ES-I3 (cell line): ENCODE results near the gene PDIA5.
"Not testable (repeated sequence)": the region's sequence is repeated elsewhere in the genome, so short reads cannot be mapped to it uniquely, and the experiment has no call there.

Experiments
- H3K36me3 ChIP-seq: 2 replicates; pipeline ENCODE4 v1.6.1; 2013; ENCODE audit warnings: mild to moderate bottlenecking, low read length, control low read depth, moderate library complexity; ENCODE audit not compliant: insufficient read depth
- H3K4me1 ChIP-seq: 2 replicates; pipeline ENCODE4 v1.6.1; 2013; ENCODE audit warnings: mild to moderate bottlenecking, control low read depth, low read length; ENCODE audit not compliant: insufficient read depth
- H3K9ac ChIP-seq: 2 replicates; pipeline ENCODE4 v1.6.1; 2013; ENCODE audit warnings: low read depth, mild to moderate bottlenecking, low read length, moderate library complexity
- H3K9me3 ChIP-seq: 2 replicates; pipeline ENCODE4 v1.6.1; 2013; ENCODE audit warnings: mild to moderate bottlenecking, low read length, moderate library complexity; ENCODE audit not compliant: control insufficient read depth, insufficient read depth

The PDIA5 gene

DNA sequence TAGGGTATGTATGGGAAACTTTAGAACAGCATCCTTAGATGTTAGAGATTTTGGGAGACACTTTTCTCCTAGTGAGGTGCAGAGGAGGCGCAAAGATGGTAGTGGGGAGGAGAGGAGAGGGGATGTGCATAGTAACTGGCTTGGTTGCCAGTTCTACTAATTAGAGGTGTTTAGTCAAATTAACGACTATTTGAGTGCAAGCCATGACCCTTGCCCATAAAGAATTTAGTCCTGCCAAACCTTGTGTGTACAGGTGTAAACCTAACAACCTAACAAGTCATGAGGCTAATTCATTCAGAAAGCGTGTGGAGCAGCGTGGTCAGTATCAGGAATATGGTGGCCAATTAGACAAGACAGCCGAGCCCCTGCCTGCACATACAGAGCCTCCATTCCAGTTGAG lies 72.7 kb downstream of the PDIA5 start:
- Histone ChIP-seq H3K9ac (no peak overlapping the region), H3K4me1 (peaks cover 10% of the 10 kb centered on the region; the same call in 1 of the 2 replicates), H3K36me3 (peaks cover 6% of the 10 kb centered on the region; the same call in 1 of the 2 replicates), H3K9me3 (no peaks in the 10 kb centered on the region)

DNA sequence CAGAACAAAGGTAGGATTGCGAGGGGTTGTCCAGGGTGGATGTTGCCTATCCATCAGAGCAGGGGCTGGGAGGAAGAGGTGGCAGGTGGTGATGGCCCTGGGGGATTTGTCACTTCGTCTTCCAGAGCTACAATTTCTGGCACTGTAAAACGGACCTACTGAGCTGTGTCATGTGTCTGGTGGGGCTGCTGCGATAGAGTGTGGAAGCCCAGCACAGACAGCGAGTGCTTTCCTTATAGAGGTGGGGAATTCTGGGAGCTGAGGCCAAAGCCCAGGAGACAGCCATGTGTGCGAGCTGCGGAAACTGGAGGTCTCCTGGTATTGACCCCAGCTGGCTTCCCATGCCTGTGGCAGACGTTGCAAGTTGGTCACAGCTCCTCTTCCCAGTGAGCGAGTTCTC lies 73.7 kb downstream of the PDIA5 start:
- Histone ChIP-seq H3K4me1 (peaks cover 10% of the 10 kb centered on the region; the same call in 1 of the 2 replicates), H3K9me3 (no peaks in the 10 kb centered on the region), H3K36me3 (peaks cover 13% of the 10 kb centered on the region; the same call in 1 of the 2 replicates), H3K9ac (no peak overlapping the region)

DNA sequence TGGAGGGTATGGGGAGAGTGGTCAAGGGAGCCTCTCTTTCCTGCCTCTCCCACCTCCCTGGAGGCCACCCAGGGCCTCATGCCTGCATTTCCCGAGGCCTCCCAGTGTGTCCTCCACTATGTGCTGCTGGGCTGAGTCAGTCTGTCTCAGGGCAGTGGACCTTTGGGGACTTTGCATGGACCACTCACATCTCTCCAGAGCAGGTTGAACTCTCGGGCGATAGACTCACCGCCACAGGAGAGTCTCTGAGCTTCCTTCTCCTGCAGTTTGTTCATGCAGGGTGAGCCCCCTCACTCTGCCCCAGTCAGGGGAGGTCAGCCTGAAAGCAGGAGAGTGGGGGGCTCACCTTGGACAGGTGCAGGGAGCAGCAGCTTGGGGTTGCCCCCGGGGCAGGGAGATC lies 74.5 kb downstream of the PDIA5 start:
- H3K9ac ChIP-seq = no peak overlapping the region
- H3K36me3 ChIP-seq = peaks cover 15% of the 10 kb centered on the region; the same call in 1 of the 2 replicates
- peaks cover 10% of the 10 kb centered on the region; the same call in 1 of the 2 replicates for H3K4me1 ChIP-seq
- H3K9me3 ChIP-seq = no peaks in the 10 kb centered on the region

DNA sequence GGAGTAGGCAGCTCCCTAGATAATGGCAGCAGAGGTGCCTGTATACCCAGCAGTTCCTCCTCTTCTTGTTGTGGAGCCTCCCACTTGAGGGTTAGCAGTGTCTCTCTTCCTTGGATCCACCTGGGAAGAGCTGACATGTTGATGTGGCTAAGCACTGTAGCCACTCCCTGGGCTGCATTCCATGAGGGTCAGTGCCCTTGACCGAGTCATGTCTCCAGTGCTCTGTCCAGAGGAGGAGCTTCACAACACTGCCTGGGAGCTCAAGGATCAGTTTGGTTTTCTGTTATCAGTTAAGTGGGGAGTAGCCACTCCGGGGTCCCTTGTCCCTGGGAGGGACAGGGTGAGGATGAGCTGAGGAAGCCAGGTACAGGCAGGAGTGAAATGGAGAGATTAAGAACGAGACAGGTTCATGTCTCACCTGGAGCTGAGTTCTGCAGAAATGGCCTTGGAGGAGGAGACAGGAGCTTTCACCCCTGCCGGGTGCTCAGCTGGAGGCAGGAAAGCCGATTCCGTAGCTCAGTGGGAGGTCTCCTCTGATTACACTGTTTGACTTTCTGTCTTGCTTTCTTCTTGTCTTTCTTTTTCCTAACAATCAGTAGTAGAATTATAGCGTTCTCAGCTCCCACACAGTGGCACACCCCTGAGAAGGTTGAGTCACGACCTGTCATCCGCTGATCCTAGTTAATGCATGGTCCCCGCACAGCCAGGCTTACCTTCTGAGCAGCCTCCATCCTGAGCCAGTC lies 77.0 kb downstream of the PDIA5 start:
- peaks cover 13% of the 10 kb centered on the region; the same call in 1 of the 2 replicates for H3K36me3 ChIP-seq
- H3K9ac ChIP-seq = no peak overlapping the region
- H3K4me1 ChIP-seq = peaks cover 10% of the 10 kb centered on the region; the same call in 1 of the 2 replicates

DNA sequence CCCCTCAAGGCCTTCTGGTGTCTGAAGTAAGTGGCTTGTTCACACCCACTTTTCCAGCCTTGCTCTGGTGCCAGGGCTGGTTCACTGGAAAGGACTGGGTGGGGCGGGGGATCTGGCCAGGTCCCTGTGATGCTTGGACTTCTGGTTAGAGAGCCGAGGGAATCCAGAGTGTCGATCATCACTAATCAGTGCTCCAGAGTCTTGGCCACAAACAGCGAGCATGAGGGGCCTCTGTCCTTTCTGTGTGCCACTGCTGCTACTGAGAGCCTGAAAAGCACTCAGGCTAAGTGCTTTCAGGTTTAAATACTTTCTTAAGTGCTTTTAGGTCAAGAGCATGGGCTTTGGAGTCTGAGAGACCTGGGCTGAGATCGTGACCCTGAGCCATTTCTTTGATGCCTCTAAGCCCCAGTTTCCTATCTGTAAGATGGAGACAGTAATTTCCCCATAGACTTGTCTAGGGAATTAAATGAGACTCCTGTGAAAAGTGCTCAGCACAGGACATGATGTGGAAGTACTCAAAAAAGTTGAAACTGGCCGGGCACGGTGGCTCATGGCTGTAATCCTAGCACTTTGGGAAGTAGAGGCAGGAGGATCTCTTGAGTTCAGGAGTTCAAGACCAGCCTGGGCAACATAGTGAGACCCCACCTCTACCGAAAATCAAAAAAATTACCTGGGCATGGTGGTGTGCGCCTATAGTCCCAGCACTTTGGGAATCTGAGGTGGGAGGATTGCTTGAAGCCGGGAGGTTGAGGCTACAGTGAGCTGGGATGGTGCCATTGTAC lies 81.1 kb downstream of the PDIA5 start:
- Histone ChIP-seq H3K4me1 (peaks cover 10% of the 10 kb centered on the region; the same call in 1 of the 2 replicates), H3K9ac (no peak overlapping the region), H3K36me3 (peaks cover 15% of the 10 kb centered on the region; the same call in 1 of the 2 replicates), H3K9me3 (no peaks in the 10 kb centered on the region)

More for the DNA sequence above, 77.0 kb downstream of the PDIA5 start:
- no peaks in the 10 kb centered on the region for H3K9me3 ChIP-seq

DNA sequence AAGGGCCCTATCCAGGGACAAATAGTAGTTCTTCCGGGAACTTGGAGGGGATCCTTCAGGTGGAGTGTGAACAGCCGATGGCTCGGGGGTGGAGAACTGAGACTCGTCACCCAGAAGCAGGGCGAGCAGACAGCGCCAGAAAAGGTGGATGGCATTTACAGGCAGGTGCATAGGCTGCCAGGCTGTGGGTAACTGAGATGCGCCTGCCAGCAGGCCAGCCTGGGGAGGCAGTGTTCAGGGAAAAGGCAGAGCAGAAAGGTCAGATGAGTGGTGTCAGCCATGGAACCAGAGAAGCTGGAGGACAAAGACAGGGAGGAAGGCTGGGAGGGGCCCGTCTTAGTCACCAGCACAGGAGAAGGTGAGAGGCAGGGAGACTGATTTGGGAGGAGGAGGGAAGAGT lies 81.9 kb downstream of the PDIA5 start:
- Histone ChIP-seq H3K9ac (no peak overlapping the region), H3K36me3 (peaks cover 15% of the 10 kb centered on the region; the same call in 1 of the 2 replicates), H3K9me3 (no peaks in the 10 kb centered on the region), H3K4me1 (peaks cover 3% of the 10 kb centered on the region; the same call in 1 of the 2 replicates)

DNA sequence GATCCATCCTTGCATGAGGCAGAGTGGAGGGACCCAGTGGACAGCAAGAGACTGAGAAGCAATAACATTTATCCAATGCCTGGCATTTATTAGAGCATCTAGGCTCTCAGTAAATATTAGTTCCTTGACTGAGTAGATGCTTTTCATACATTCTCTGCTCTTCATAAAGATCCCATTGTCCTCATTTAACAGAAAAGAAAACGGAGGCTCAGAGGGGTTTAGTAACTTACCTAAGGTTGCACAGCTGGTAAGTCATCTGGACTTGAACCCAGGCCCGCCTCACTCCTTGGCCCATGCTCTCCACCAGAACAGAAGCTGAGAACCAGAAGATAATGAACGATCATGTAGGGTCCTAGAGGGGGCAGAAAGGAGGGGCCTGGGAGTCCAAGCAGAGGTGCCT lies 82.7 kb downstream of the PDIA5 start:
- no peaks in the 10 kb centered on the region for H3K4me1 ChIP-seq
- peaks cover 15% of the 10 kb centered on the region; the same call in 1 of the 2 replicates for H3K36me3 ChIP-seq
- H3K9ac ChIP-seq = no peak overlapping the region
- no peaks in the 10 kb centered on the region for H3K9me3 ChIP-seq

DNA sequence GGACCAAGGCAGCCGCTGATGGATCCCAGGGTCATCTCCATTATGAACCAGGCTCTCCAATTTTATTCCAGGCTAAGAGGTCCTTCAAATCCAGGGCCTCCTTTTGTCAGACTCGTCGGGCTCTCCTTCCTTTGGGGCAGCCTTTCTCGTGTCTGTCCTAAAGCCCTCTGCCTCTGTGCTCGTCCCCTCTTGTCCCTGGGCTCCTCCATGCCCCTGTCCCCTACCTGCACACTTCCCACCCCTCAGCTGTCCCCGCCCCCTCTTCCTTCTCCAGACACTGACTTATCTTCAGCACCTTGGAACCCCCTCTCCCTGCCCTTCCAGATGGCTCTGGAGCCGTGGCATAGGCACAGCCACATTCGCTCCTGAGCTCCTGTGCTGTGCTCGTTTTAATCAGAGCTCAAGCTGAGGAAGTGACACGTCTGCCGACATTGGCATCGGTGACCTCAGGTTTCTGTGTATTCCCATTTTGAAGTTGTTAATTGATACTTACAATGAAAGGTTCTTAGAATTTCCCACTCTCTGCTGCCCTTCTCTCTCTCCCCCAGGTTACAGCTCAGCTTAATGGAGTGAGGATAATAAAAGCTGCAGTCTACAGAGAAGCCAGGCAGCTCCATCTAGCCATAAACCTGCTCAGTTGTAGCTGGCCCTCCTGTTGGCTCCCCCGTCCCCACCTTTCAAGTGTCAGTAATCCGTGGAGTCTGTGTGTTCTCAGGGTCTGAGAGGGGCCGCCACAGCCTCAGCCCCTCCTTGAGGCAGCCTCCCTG lies 83.8 kb downstream of the PDIA5 start:
- no peaks in the 10 kb centered on the region for H3K9me3 ChIP-seq
- H3K4me1 ChIP-seq = no peaks in the 10 kb centered on the region
- no peak overlapping the region for H3K9ac ChIP-seq
- H3K36me3 ChIP-seq = peaks cover 8% of the 10 kb centered on the region; the same call in 1 of the 2 replicates

DNA sequence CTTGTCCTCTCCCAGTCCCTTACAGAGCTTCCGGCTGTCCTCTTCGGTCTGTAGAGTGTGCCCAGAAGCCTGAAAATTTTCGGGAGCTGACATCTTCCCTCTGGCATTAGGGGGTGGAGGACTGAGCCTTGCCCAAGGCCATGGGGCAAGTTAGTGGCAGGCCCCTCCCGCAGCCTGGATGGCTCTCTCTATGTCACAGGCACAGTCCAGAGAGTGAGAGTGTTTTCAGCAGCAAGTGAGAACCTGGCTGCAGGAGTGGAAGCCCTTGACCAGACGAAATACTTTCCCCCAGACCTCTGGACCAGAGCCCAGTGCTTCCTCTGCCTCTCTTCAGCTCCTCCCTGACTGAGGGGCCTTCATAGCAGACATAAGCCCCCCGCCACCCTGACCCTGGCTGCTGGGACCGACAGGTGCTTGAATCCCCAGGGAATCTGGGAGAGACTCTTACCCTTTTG lies 84.5 kb downstream of the PDIA5 start:
- Histone ChIP-seq H3K4me1 (no peaks in the 10 kb centered on the region), H3K9ac (no peak overlapping the region), H3K9me3 (no peaks in the 10 kb centered on the region), H3K36me3 (peaks cover 6% of the 10 kb centered on the region; the same call in 1 of the 2 replicates)

DNA sequence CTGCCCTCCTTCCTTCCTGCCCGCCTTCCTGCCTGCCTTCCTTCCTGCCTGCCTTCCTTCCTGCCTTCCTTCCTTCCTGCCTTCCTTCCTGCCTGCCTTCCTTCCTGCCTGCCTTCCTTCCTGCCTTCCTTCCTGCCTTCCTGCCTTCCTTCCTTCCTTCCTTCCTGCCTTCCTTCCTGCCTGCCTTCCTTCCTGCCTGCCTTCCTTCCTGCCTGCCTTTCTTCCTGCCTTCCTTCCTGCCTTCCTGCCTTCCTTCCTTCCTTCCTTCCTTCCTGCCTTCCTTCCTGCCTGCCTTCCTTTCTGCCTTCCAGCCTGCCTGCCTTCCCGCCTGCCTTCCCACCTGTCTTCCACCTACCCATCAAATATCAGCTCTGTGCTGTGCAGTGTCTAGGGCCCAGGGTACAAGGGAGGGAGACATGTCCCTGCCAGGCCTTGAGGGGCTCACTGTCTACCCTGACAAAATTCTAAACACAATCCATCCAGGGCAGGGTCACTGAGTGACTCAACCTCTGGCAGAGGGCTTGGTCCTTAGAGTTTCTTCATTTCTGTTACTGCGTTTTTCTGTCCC lies 85.1 kb downstream of the PDIA5 start:
- not testable (repeated sequence) for H3K36me3 ChIP-seq, H3K9me3 ChIP-seq, H3K9ac ChIP-seq, H3K4me1 ChIP-seq

DNA sequence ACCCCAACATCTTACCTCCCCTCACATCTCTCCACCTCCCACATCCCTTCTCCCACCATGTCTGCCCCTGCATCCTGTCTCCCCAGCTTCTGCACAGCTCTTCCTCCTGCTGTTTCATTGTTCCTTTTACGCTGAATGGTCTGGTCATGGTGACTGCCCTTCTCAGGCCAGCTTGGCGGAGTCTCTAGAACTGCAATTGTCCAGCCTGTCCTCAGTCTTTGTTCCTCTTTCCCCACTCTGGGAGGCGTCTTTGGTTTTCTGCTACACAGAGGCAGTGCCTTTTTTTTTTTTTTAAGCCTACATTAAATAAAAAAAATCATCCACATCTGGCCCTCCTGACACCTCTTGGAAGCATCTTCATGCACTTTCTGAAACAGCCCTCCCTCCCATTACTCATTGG lies 85.9 kb downstream of the PDIA5 start:
- Histone ChIP-seq H3K36me3 (peaks cover 4% of the 10 kb centered on the region), H3K9me3 (no peaks in the 10 kb centered on the region), H3K4me1 (no peaks in the 10 kb centered on the region), H3K9ac (no peak overlapping the region)

DNA sequence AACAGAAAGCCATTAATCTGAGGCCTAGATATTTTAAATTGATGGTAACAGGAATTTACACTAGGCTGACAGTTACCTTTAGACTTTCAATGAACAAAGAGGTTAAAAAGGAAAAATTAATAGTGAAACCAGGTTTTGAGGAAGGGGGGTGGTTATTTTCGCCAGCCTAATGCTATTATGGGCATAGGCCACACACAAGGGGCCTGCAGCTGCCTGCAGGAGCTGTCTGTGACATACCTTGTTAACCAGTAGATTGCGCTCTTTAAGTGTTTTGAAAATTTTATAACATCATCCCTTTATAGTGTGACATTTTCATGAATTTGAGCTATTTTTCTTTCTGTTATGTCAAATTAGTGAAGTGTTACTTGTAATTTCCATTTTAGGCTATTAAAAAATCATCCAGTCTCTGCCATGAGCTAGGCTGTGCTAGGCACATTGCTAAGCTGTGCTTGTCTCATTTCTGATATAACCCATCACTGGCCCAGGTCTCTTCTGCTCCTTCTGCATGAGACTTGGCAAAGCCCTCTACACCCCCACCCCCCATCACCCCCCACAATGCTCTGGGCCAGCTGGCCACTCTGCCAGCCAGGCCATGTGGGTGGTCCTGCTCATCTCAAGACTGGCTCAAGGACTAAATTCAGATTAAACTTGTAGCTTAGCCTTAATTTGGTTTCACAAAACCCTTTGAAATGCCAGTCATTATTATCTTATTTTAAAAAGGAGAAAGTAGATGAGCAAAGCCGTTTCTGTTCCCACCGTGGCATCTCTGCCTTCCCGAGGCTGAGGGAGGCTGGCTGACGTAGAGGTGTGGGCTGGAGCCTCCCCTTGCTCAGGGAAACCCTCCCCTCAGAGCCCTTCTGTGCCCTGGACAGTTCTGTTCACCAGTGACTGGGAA lies 86.5 kb downstream of the PDIA5 start:
- H3K36me3 ChIP-seq = peaks cover 4% of the 10 kb centered on the region
- H3K9ac ChIP-seq = no peak overlapping the region
- H3K4me1 ChIP-seq = no peaks in the 10 kb centered on the region
- no peaks in the 10 kb centered on the region for H3K9me3 ChIP-seq
